H1 (cell line): ENCODE measurements around the gene FGF19. TPM values are rescaled to one million over a fixed set of nuclear protein-coding genes. Genes with fewer than 3 reads are reported as not detected.

Experiments
- BACH1 ChIP-seq: IDR thresholded peaks from 2 replicates; pipeline ENCODE4 v1.6.1; 2012; ENCODE audit warnings: low read length, improper control_type of control experiment
- BRCA1 ChIP-seq: IDR thresholded peaks from 2 replicates; pipeline ENCODE4 v1.6.1; 2012; ENCODE audit warnings: low read depth, low read length, improper control_type of control experiment
- CEBPB ChIP-seq: IDR thresholded peaks from 2 replicates; pipeline ENCODE4 v1.6.1; 2012; ENCODE audit warnings: low read depth, low read length
- CHD1 ChIP-seq: IDR thresholded peaks from 2 replicates; pipeline ENCODE4 v1.6.1; 2012; ENCODE audit warnings: low read depth, low read length, improper control_type of control experiment
- KDM5A ChIP-seq: fragments of 200-600 bp; IDR thresholded peaks from 2 replicates; pipeline ENCODE4 v1.7.1; 2012; ENCODE audit warnings: mild to moderate bottlenecking, low read length, inconsistent platforms, mixed read lengths
- RAD21 ChIP-seq, 2 experiments: IDR thresholded peaks in 1 of 2; conservative IDR thresholded peaks in 1 of 2; 2 replicates each; pipeline ENCODE4 v1.6.1; 2011; ENCODE audit warnings: low read depth in 2 of 2, low read length in 2 of 2, improper control_type of control experiment in 1 of 2, inconsistent platforms in 1 of 2, mild to moderate bottlenecking in 1 of 2, moderate library complexity in 1 of 2
- SIRT6 ChIP-seq: IDR thresholded peaks from one replicate; pipeline ENCODE4 v1.7.1; 2012; ENCODE audit warnings: low read length, inconsistent platforms
- SP4 ChIP-seq: IDR thresholded peaks from 2 replicates; pipeline ENCODE4 v1.6.1; 2012; ENCODE audit warnings: low read length, inconsistent platforms
- TAF7 ChIP-seq: optimal IDR thresholded peaks from 2 replicates; pipeline ENCODE3; 2011; ENCODE audit warnings: low read depth, mild to moderate bottlenecking, inconsistent platforms, low read length, moderate library complexity, borderline replicate concordance
- TEAD4 ChIP-seq: IDR thresholded peaks from 2 replicates; pipeline ENCODE4 v1.6.1; 2012; ENCODE audit warnings: low read depth, low read length, inconsistent platforms, mixed read lengths
- YY1 ChIP-seq: IDR thresholded peaks from 2 replicates; pipeline ENCODE4 v1.6.1; 2011; ENCODE audit warnings: low read depth, mild to moderate bottlenecking, low read length
- polyA plus RNA-seq, 7 experiments: library from polyadenylated mRNA; depleted of rRNA in 3 of 7; stranded (reverse) in 5 of 7; unstranded in 2 of 7; fragments of >200 nt in 5 of 7; fragments of 200-250 nt in 2 of 7; gene quantifications; 1 replicate in 5 of 7; 2 replicates in 1 of 7; 4 replicates in 1 of 7; pipeline versions ENCODE4 v1.2.1 to v1.2.3, GENCODE V29; 2011 to 2013; ENCODE audit warnings: missing spikeins in 2 of 7, mixed read lengths in 2 of 7
- total RNA-seq: library from RNA; stranded (reverse); fragmentation: NEBNext Ultra II Directional; extraction: Animal tissue kit (Norgen Biotek cat#: 25700); gene quantifications from 2 replicates; pipeline ENCODE4 v1.2.1, GENCODE V29; 2021
- TF ChIP-seq, protein P1 (sequence below): fragments of 300-600 bp; sonication (generic); IDR thresholded peaks from 2 replicates; pipeline ENCODE4 v1.7.1; 2012; ENCODE audit warnings: low read length, moderate library complexity, mild to moderate bottlenecking, inconsistent platforms; ENCODE audit not compliant: insufficient replicate concordance

FGF19 gene
- total and polyA plus RNA-seq, 2 of the 8 experiments (the other 6 are each of a cell fraction or from before 2014, with no cell fraction given): 9.6 to 14.8 TPM

DNA sequence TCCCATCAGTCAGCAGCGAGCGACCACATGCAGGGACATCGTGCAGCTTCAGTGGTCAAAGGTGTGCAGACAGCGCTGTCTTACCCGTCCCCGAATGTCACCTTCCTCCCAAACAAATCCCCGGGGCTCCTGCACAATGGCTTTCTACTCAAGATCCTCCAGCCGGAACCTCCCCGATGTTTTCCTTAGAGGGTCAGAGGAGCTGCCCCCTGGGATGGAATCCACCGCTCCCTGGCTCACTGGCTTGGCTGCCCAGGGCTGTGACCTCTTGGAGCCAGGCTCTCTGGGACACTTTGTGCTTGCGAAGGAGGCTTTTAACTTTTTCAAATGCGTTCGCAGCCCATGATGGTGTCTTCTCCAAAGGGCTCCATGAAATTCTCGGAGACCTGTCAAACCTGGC lies 17.3 kb upstream of the FGF19 start (continued):
- TF ChIP-seq, protein P1, sequence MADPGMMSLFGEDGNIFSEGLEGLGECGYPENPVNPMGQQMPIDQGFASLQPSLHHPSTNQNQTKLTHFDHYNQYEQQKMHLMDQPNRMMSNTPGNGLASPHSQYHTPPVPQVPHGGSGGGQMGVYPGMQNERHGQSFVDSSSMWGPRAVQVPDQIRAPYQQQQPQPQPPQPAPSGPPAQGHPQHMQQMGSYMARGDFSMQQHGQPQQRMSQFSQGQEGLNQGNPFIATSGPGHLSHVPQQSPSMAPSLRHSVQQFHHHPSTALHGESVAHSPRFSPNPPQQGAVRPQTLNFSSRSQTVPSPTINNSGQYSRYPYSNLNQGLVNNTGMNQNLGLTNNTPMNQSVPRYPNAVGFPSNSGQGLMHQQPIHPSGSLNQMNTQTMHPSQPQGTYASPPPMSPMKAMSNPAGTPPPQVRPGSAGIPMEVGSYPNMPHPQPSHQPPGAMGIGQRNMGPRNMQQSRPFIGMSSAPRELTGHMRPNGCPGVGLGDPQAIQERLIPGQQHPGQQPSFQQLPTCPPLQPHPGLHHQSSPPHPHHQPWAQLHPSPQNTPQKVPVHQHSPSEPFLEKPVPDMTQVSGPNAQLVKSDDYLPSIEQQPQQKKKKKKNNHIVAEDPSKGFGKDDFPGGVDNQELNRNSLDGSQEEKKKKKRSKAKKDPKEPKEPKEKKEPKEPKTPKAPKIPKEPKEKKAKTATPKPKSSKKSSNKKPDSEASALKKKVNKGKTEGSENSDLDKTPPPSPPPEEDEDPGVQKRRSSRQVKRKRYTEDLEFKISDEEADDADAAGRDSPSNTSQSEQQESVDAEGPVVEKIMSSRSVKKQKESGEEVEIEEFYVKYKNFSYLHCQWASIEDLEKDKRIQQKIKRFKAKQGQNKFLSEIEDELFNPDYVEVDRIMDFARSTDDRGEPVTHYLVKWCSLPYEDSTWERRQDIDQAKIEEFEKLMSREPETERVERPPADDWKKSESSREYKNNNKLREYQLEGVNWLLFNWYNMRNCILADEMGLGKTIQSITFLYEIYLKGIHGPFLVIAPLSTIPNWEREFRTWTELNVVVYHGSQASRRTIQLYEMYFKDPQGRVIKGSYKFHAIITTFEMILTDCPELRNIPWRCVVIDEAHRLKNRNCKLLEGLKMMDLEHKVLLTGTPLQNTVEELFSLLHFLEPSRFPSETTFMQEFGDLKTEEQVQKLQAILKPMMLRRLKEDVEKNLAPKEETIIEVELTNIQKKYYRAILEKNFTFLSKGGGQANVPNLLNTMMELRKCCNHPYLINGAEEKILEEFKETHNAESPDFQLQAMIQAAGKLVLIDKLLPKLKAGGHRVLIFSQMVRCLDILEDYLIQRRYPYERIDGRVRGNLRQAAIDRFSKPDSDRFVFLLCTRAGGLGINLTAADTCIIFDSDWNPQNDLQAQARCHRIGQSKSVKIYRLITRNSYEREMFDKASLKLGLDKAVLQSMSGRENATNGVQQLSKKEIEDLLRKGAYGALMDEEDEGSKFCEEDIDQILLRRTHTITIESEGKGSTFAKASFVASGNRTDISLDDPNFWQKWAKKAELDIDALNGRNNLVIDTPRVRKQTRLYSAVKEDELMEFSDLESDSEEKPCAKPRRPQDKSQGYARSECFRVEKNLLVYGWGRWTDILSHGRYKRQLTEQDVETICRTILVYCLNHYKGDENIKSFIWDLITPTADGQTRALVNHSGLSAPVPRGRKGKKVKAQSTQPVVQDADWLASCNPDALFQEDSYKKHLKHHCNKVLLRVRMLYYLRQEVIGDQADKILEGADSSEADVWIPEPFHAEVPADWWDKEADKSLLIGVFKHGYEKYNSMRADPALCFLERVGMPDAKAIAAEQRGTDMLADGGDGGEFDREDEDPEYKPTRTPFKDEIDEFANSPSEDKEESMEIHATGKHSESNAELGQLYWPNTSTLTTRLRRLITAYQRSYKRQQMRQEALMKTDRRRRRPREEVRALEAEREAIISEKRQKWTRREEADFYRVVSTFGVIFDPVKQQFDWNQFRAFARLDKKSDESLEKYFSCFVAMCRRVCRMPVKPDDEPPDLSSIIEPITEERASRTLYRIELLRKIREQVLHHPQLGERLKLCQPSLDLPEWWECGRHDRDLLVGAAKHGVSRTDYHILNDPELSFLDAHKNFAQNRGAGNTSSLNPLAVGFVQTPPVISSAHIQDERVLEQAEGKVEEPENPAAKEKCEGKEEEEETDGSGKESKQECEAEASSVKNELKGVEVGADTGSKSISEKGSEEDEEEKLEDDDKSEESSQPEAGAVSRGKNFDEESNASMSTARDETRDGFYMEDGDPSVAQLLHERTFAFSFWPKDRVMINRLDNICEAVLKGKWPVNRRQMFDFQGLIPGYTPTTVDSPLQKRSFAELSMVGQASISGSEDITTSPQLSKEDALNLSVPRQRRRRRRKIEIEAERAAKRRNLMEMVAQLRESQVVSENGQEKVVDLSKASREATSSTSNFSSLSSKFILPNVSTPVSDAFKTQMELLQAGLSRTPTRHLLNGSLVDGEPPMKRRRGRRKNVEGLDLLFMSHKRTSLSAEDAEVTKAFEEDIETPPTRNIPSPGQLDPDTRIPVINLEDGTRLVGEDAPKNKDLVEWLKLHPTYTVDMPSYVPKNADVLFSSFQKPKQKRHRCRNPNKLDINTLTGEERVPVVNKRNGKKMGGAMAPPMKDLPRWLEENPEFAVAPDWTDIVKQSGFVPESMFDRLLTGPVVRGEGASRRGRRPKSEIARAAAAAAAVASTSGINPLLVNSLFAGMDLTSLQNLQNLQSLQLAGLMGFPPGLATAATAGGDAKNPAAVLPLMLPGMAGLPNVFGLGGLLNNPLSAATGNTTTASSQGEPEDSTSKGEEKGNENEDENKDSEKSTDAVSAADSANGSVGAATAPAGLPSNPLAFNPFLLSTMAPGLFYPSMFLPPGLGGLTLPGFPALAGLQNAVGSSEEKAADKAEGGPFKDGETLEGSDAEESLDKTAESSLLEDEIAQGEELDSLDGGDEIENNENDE: no peak
- TF ChIP-seq TEAD4 (no peak), TAF7 (no peak), CHD1 (no peak), SIRT6 (no peak), KDM5A (no peak), BACH1 (no peak), YY1 (no peak), BRCA1 (no peak), SP4 (no peak), RAD21 (IDR thresholded peaks at IDR 0.05 in 1 of 2, conservative IDR thresholded peaks at IDR 0.05 in 1 of 2; ENCODE audit: low read depth in 2 of 2, low read length in 2 of 2) (no peak), CEBPB (no peak)
